Aorta (tissue), 5 donors: ENCODE results near the gene MYO7B. TPM values are rescaled to one million over a fixed set of nuclear protein-coding genes. Genes with fewer than 3 reads are reported as not detected.

Source experiments
- ATAC-seq: fragments of 200-7000 bp; cut with Tn5 transposase; one replicate; pipeline ENCODE4 v1.9.1; 2022; ENCODE audit warnings: moderate library complexity; ENCODE audit not compliant: low FRiP score
- DNase-seq, 2 donors: peaks; one replicate each; pipeline ENCODE4 v3.0.0-alpha.2; 2020
- H3K27ac ChIP-seq, 2 donors: one replicate each; pipeline ENCODE4 v1.5.1; 2013; ENCODE audit warnings: low read length in 2 of 2, mild to moderate bottlenecking in 2 of 2, moderate library complexity in 2 of 2, control low read depth in 1 of 2, inconsistent platforms in 1 of 2, low read depth in 1 of 2
- H3K27me3 ChIP-seq, 2 donors: one replicate each; pipeline ENCODE4 v1.6.1; 2013; ENCODE audit warnings: control low read depth in 1 of 2, low read length in 1 of 2, mild to moderate bottlenecking in 1 of 2, moderate library complexity in 1 of 2; ENCODE audit not compliant: insufficient read depth in 2 of 2, control insufficient read depth in 1 of 2
- H3K36me3 ChIP-seq, 2 donors: one replicate each; pipeline ENCODE4 v1.6.1; 2013; ENCODE audit warnings: control low read depth in 1 of 2, low read length in 1 of 2, mild to moderate bottlenecking in 1 of 2; ENCODE audit not compliant: insufficient read depth in 2 of 2, control insufficient read depth in 1 of 2
- H3K4me1 ChIP-seq, 2 donors: one replicate each; pipeline ENCODE4 v1.6.1; 2013; ENCODE audit warnings: low read length in 2 of 2, control low read depth in 1 of 2, mild to moderate bottlenecking in 1 of 2, moderate library complexity in 1 of 2; ENCODE audit not compliant: insufficient read depth in 2 of 2, control insufficient read depth in 1 of 2
- H3K4me3 ChIP-seq, 2 donors: one replicate each; pipeline ENCODE4 v1.5.1; 2013; ENCODE audit warnings: low read length in 2 of 2, control low read depth in 1 of 2, mild to moderate bottlenecking in 1 of 2
- H3K9me3 ChIP-seq: one replicate; pipeline ENCODE4 v1.6.1; 2013; ENCODE audit warnings: mild to moderate bottlenecking, low read length; ENCODE audit not compliant: control insufficient read depth
- WGBS, 2 donors: extraction: QIAGEN DNeasy Blood & Tissue Kit; methylation state at CpG; one replicate each; pipeline ENCODE4 v1.1.7; 2013; 5-methylcytosine and 5-hydroxymethylcytosine counted together
- intact Hi-C, 2 donors: fragments of 100-400 bp; cut with DNase I; formaldehyde crosslinking; loops; one replicate each; pipeline versions ENCODE4 v1.14.2 to v1.15.0; 2022
- polyA plus RNA-seq, 2 donors: library from polyadenylated mRNA; stranded (reverse); fragments of 200-250 nt; gene quantifications; one replicate each; pipeline ENCODE4 v1.2.3, GENCODE V29; 2013
- total RNA-seq, 2 donors: library from RNA; stranded (reverse); fragmentation: NEBNext Ultra II Directional; extraction: Animal tissue kit (Norgen Biotek cat#: 25700); gene quantifications; one replicate each; pipeline ENCODE4 v1.2.1, GENCODE V29; 2021
- donor health status: healthy with polysubstance abuse.
- donor health status: Bipolar disorder and iron deficiency.
- donor health status: DM: no; HTN: no; CAD: no.
- donor health status: DM: no; HTN: no; CAD: no.
- donor health status: DM: yes; HTN: yes; CAD: no.

The MYO7B gene
- total and polyA plus RNA-seq, 4 donors: 0.32 to 26.3 (median 1.6) TPM

- H3K4me1 ChIP-seq: no peaks in the 10 kb centered on the region
- H3K4me3 ChIP-seq: no peak overlapping the region
- no peaks in the 10 kb centered on the region for H3K36me3 ChIP-seq
- 84 to 90% methylated on average over 6 of the region's 6 CpGs for WGBS, 2 donors
- no peak overlapping the region for H3K27ac ChIP-seq
- ATAC-seq (no peak), DNase-seq (no peak)
- H3K27me3 ChIP-seq: no peaks in the 10 kb centered on the region
- no peaks in the 10 kb centered on the region for H3K9me3 ChIP-seq
- intact Hi-C loops: no loop called here
These were observed 146.7 kb downstream of the MYO7B start for GRCh38 chr2:127681976-127682857.

GRCh38 chr2:127683056-127683455 is 147.6 kb downstream of the MYO7B start:
- Histone ChIP-seq H3K9me3 (no peaks in the 10 kb centered on the region), H3K4me3 (no peak overlapping the region), H3K27ac (no peak overlapping the region), H3K27me3 (no peaks in the 10 kb centered on the region), H3K4me1 (no peaks in the 10 kb centered on the region), H3K36me3 (no peaks in the 10 kb centered on the region)
- DNase-seq (no peak), ATAC-seq (no peak)
- intact Hi-C loops: no loop called here

- intact Hi-C loops: no loop called here
- WGBS, 2 donors: 10 to 15% methylated on average over 15 of the region's 15 CpGs
- no peak overlapping the region for H3K4me3 ChIP-seq
- no peaks in the 10 kb centered on the region for H3K36me3 ChIP-seq
- H3K9me3 ChIP-seq: no peaks in the 10 kb centered on the region
- H3K27ac ChIP-seq: no peak overlapping the region
- DNase-seq: no peak
- no peaks in the 10 kb centered on the region for H3K27me3 ChIP-seq
- no peak for ATAC-seq
- no peaks in the 10 kb centered on the region for H3K4me1 ChIP-seq
These were observed 148.3 kb downstream of the MYO7B start for GRCh38 chr2:127683757-127684156.

GRCh38 chr2:127685410-127686080 is 150.1 kb downstream of the MYO7B start:
- H3K9me3 ChIP-seq: no peaks in the 10 kb centered on the region
- no peaks in the 10 kb centered on the region for H3K36me3 ChIP-seq
- H3K4me1 ChIP-seq: no peaks in the 10 kb centered on the region
- H3K27me3 ChIP-seq: no peaks in the 10 kb centered on the region
- H3K4me3 ChIP-seq: no peak overlapping the region
- H3K27ac ChIP-seq: no peak overlapping the region
- DNase-seq (no peak), ATAC-seq (peak; percentile 13)
- WGBS, 2 donors: 91% methylated on average over 8 of the region's 8 CpGs
- intact Hi-C loops: no loop called here

Other genes with a start within 250 kb of the MYO7B start
- gene ERCC3, start 241.5 kb upstream of the MYO7B start, total RNA-seq: 10 to 100 TPM; 31.3 to 45.5 TPM
- 10 to 100 TPM; 13.4 to 52.2 TPM for gene ERCC3, start 241.5 kb upstream of the MYO7B start, polyA plus RNA-seq
- gene MAP3K2, start 147.7 kb upstream of the MYO7B start, total RNA-seq: 10 to 100 TPM; 67.6 to 79.3 TPM
- 10 to 100 TPM in 1 of 2 donors, 1 to 10 TPM in 1; 6.6 to 13.5 TPM for gene MAP3K2, start 147.7 kb upstream of the MYO7B start, polyA plus RNA-seq
- under 1 TPM in 1 of 2 donors, not detected in 1; 0.58 TPM for gene PROC, start 117.3 kb upstream of the MYO7B start, total RNA-seq
- gene PROC, start 117.3 kb upstream of the MYO7B start, polyA plus RNA-seq: under 1 TPM; 0.26 to 0.50 TPM
- 10 to 100 TPM; 37.1 to 40.2 TPM for gene IWS1, start 9.2 kb upstream of the MYO7B start, total RNA-seq
- 10 to 100 TPM; 14.0 to 27.6 TPM for gene IWS1, start 9.2 kb upstream of the MYO7B start, polyA plus RNA-seq
- under 1 TPM in 1 of 2 donors, not detected in 1; 0.16 TPM for gene GPR17, start 110.5 kb downstream of the MYO7B start, total RNA-seq
- gene GPR17, start 110.5 kb downstream of the MYO7B start, polyA plus RNA-seq: 1 to 10 TPM in 1 of 2 donors, under 1 TPM in 1; 0.63 to 3.7 TPM
- gene LIMS2, start 139.8 kb downstream of the MYO7B start, total RNA-seq: 100 to 1,000 TPM; 189 to 248 TPM
- gene LIMS2, start 139.8 kb downstream of the MYO7B start, polyA plus RNA-seq: 1,000 to 10,000 TPM in 1 of 2 donors, 100 to 1,000 TPM in 1; 188 to 2,193 TPM
- 1 to 10 TPM; 3.8 to 4.9 TPM for gene SFT2D3, start 165.8 kb downstream of the MYO7B start, total RNA-seq
- 1 to 10 TPM; 3.3 to 4.2 TPM for gene SFT2D3, start 165.8 kb downstream of the MYO7B start, polyA plus RNA-seq